ENCODE measurements around the gene MRPL28.

GRCh38 chr16:389352-389751 is 19.0 kb upstream of the MRPL28 start:
- TF ChIP-seq, protein P1, sequence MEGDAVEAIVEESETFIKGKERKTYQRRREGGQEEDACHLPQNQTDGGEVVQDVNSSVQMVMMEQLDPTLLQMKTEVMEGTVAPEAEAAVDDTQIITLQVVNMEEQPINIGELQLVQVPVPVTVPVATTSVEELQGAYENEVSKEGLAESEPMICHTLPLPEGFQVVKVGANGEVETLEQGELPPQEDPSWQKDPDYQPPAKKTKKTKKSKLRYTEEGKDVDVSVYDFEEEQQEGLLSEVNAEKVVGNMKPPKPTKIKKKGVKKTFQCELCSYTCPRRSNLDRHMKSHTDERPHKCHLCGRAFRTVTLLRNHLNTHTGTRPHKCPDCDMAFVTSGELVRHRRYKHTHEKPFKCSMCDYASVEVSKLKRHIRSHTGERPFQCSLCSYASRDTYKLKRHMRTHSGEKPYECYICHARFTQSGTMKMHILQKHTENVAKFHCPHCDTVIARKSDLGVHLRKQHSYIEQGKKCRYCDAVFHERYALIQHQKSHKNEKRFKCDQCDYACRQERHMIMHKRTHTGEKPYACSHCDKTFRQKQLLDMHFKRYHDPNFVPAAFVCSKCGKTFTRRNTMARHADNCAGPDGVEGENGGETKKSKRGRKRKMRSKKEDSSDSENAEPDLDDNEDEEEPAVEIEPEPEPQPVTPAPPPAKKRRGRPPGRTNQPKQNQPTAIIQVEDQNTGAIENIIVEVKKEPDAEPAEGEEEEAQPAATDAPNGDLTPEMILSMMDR (IDR thresholded peaks at IDR 0.05), result no peak
- TF ChIP-seq POLR2A (IDR thresholded peaks at IDR 0.05) (no peak), EP300 (IDR thresholded peaks at IDR 0.05) (no peak)

All from ovary (tissue), 3 donors.